ENCODE measurements around the gene DACH1.

The DACH1 gene

GRCh38 chr13:71869274-71869673 lies 2.3 kb upstream of the DACH1 start:
- TF ChIP-seq CTCF (IDR thresholded peaks at IDR 0.05; ENCODE audit: insufficient read depth, low read depth, low read length, missing control alignments), result no peak
- DNase-seq (ENCODE audit: low read depth), result no peak
- H3K4me3 ChIP-seq (ENCODE audit: low read depth, low read length), result no peak overlapping the region

- TF ChIP-seq CTCF (IDR thresholded peaks at IDR 0.05; ENCODE audit: insufficient read depth, low read depth, low read length, missing control alignments), result no peak
- no peak for DNase-seq (ENCODE audit: low read depth)
Measured at GRCh38 chr13:71866335-71867130, 471 bp downstream of the DACH1 start.

GRCh38 chr13:71865874-71866334 lies 1.1 kb downstream of the DACH1 start:
- H3K4me3 ChIP-seq (ENCODE audit: low read depth, low read length), result peak overlapping the region; percentile 10; the same call in 1 of the 2 replicates
- DNase-seq (ENCODE audit: low read depth), result no peak
- no peak for TF ChIP-seq CTCF (IDR thresholded peaks at IDR 0.05; ENCODE audit: insufficient read depth, low read depth, low read length, missing control alignments)

More at GRCh38 chr13:71866335-71867130, 471 bp downstream of the DACH1 start:
- peak overlapping the region; percentile 47 for H3K4me3 ChIP-seq (ENCODE audit: low read depth, low read length)

GRCh38 chr13:71864986-71865873 lies 1.8 kb downstream of the DACH1 start:
- DNase-seq (ENCODE audit: low read depth), result no peak
- no peak overlapping the region for H3K4me3 ChIP-seq (ENCODE audit: low read depth, low read length)
- TF ChIP-seq CTCF (IDR thresholded peaks at IDR 0.05; ENCODE audit: insufficient read depth, low read depth, low read length, missing control alignments), result no peak

- no peak overlapping the region for H3K4me3 ChIP-seq (ENCODE audit: low read depth, low read length)
- TF ChIP-seq CTCF (IDR thresholded peaks at IDR 0.05; ENCODE audit: insufficient read depth, low read depth, low read length, missing control alignments), result no peak
Measured at GRCh38 chr13:71864094-71864985, 2.7 kb downstream of the DACH1 start.

GRCh38 chr13:71863254-71863865 lies 3.6 kb downstream of the DACH1 start:
- TF ChIP-seq CTCF (IDR thresholded peaks at IDR 0.05; ENCODE audit: insufficient read depth, low read depth, low read length, missing control alignments), result no peak
- no peak overlapping the region for H3K4me3 ChIP-seq (ENCODE audit: low read depth, low read length)
- DNase-seq (ENCODE audit: low read depth), result no peak

More at GRCh38 chr13:71864094-71864985, 2.7 kb downstream of the DACH1 start:
- DNase-seq (ENCODE audit: low read depth), result no peak
